Measurements from ENCODE around the gene BAZ2A. TPM values are rescaled to one million over a fixed set of nuclear protein-coding genes. Genes with fewer than 3 reads are reported as not detected.

The BAZ2A gene
- total RNA-seq = 91.4 and 97.7 TPM in 2 replicates
- 49.8 and 56.0 TPM in 2 replicates for polyA plus RNA-seq
- polyA plus RNA-seq (2011; cell fraction: cytosol; rRNA removed) = 46.7 and 47.7 TPM in 2 replicates
- polyA plus RNA-seq (2011; cell fraction: nucleus; rRNA removed) = 192 and 263 TPM in 2 replicates
- 47.3 and 50.3 TPM in 2 replicates for polyA plus RNA-seq (2012)
- polyA minus RNA-seq = 241 and 260 TPM in 2 replicates
- 43.2 TPM for polyA minus RNA-seq (2011; cell fraction: cytosol; rRNA and poly(A)+ RNA removed)
- polyA minus RNA-seq (2011; cell fraction: nucleus; rRNA and poly(A)+ RNA removed) = 147 and 206 TPM in 2 replicates
- Bru-seq, nascent RNA = percentile 78 among the genes with signal in this experiment
- percentile 95 among the genes with signal in this experiment for BruChase-seq, experiment 1, labeled RNA remaining after a 6-hour chase
- percentile 93 among the genes with signal in this experiment for BruChase-seq, experiment 2, labeled RNA remaining after a 2-hour chase
- long read RNA-seq, full-length matches to known transcripts = 1 of 26 reads
- long read RNA-seq, partial matches to known transcripts = 4 of 26 reads
- long read RNA-seq, other reads (novel, unspliced or antisense) = 21 of 26 reads

GRCh38 chr12:56630180-56630632 is at the start of gene BAZ2A:
Gene BAZ2A (minus strand): TSS chr12:56630326. CDS start chr12:56617530, 12,796 bp downstream.
- intact Hi-C loops (cut with micrococcal nuclease) = no loop called here
- dilution Hi-C loops (cut with MboI; ENCODE audit: extremely low pct_ligation_motif_present, low sequenced_read_pairs) = no loop called here
- CTCF ChIA-PET = no interaction called here

GRCh38 chr12:56678852-56679251 is 48.7 kb upstream of the BAZ2A start:
- Histone ChIP-seq H3K9me3 (replicated peaks; ENCODE audit: control insufficient read depth, insufficient read depth, low read length) (no peaks in the 10 kb centered on the region), H3K9ac (replicated peaks; ENCODE audit: extremely low read depth, insufficient read depth, low read length) (no peak overlapping the region), H3K27ac (ENCODE audit: insufficient read depth, low read depth, low read length) (no peak overlapping the region), H3K27me3 (ENCODE audit: control insufficient read depth in 2 of 2, insufficient read depth in 2 of 2, low read length in 2 of 2) (no peaks in the 10 kb centered on the region), H2AFZ (ENCODE audit: low read depth, low read length) (no peak overlapping the region), H4K20me1 (replicated peaks; ENCODE audit: control insufficient read depth, extremely low read depth, insufficient read depth, low read length) (peaks cover 6% of the 10 kb centered on the region), H3K4me1 (ENCODE audit: control insufficient read depth, extremely low read depth, insufficient read depth, low read length) (peaks cover 1% of the 10 kb centered on the region), H3K9me1 (replicated peaks; ENCODE audit: control insufficient read depth, extremely low read depth, insufficient read depth, low read length) (no peaks in the 10 kb centered on the region), H3K36me3 (ENCODE audit: control insufficient read depth in 2 of 2, extremely low read depth in 1 of 2, insufficient read depth in 2 of 2, low read length in 2 of 2) (peaks cover 3 to 4% of the 10 kb centered on the region in 2 experiments), H3K4me3 (replicated peaks in 1 of 3; ENCODE audit: insufficient read depth in 1 of 3, low read depth in 1 of 3, low read length in 3 of 3) (no peak overlapping the region), H3K79me2 (ENCODE audit: control insufficient read depth, insufficient read depth, low read length) (peaks cover 99% of the 10 kb centered on the region), H3K4me2 (ENCODE audit: insufficient read depth, low read length) (no peak overlapping the region)
- dilution Hi-C loops (cut with MboI; ENCODE audit: extremely low pct_ligation_motif_present, low sequenced_read_pairs) (no loop called here), intact Hi-C loops (cut with micrococcal nuclease) (no loop called here)
- DNase-seq (ENCODE audit: low read depth, low spot score) (no peak), FAIRE-seq (no peak)
- POLR2A ChIA-PET = no interaction called here
- TF ChIP-seq CTCF (IDR thresholded peaks at IDR 0.05; ENCODE audit: extremely low read depth in 1 of 2, insufficient read depth in 1 of 2, low read depth in 1 of 2, low read length in 2 of 2) (no peak), POLR2AphosphoS5 (IDR thresholded peaks at IDR 0.05; ENCODE audit: insufficient read depth, low read depth, low read length) (no peak), MYC (IDR thresholded peaks at IDR 0.05; ENCODE audit: low read depth, low read length) (no peak), FOS (IDR thresholded peaks at IDR 0.05; ENCODE audit: borderline replicate concordance, insufficient read depth, low read length) (no peak), EZH2 (IDR thresholded peaks at IDR 0.05; ENCODE audit: borderline replicate concordance, low read depth, low read length, severe bottlenecking) (no peak), MAX (IDR thresholded peaks at IDR 0.05; ENCODE audit: insufficient read depth, insufficient read length) (no peak), JUN (IDR thresholded peaks at IDR 0.05; ENCODE audit: borderline replicate concordance, insufficient read depth, insufficient read length, low read depth) (no peak), POLR2A (IDR thresholded peaks at IDR 0.05; ENCODE audit: low read depth, low read length) (no peak), GATA2 (IDR thresholded peaks at IDR 0.05; ENCODE audit: insufficient read depth, insufficient read length, low read depth, low read length) (no peak)
- no TSS peak for BruUV-seq (replicated peaks)
- CTCF ChIA-PET = no interaction called here

More at GRCh38 chr12:56630180-56630632, at the start of gene BAZ2A:
- peak; percentile 73 for DNase-seq (ENCODE audit: low read depth, low spot score)
- peak within 1 kb of the TSS; percentile 87 to 99 (median 89) for H3K4me3 ChIP-seq (replicated peaks in 1 of 3; ENCODE audit: insufficient read depth in 1 of 3, low read depth in 1 of 3, low read length in 3 of 3)
- H4K20me1 ChIP-seq (replicated peaks; ENCODE audit: control insufficient read depth, extremely low read depth, insufficient read depth, low read length) = no peaks in the 10 kb centered on the region
- H3K79me2 ChIP-seq (ENCODE audit: control insufficient read depth, insufficient read depth, low read length) = peaks cover 58% of the 10 kb centered on the region
- peak within 1 kb of the TSS; percentile 66 for H3K27ac ChIP-seq (ENCODE audit: insufficient read depth, low read depth, low read length)
- peak within 1 kb of the TSS; percentile 74 for H3K9ac ChIP-seq (replicated peaks; ENCODE audit: extremely low read depth, insufficient read depth, low read length)
- TF ChIP-seq MAX (IDR thresholded peaks at IDR 0.05; ENCODE audit: insufficient read depth, insufficient read length) = peak; percentile 16
- no peak for TF ChIP-seq MYC (IDR thresholded peaks at IDR 0.05; ENCODE audit: low read depth, low read length)
- peak; percentile 54 for TF ChIP-seq POLR2AphosphoS5 (IDR thresholded peaks at IDR 0.05; ENCODE audit: insufficient read depth, low read depth, low read length)
- peak; percentile 76 for FAIRE-seq
- H3K4me2 ChIP-seq (ENCODE audit: insufficient read depth, low read length) = peak within 1 kb of the TSS; percentile 91
- H3K9me3 ChIP-seq (replicated peaks; ENCODE audit: control insufficient read depth, insufficient read depth, low read length) = no peaks in the 10 kb centered on the region
- BruUV-seq (replicated peaks) = no TSS peak
- no peaks in the 10 kb centered on the region for H3K9me1 ChIP-seq (replicated peaks; ENCODE audit: control insufficient read depth, extremely low read depth, insufficient read depth, low read length)
- H2AFZ ChIP-seq (ENCODE audit: low read depth, low read length) = peak within 1 kb of the TSS; percentile 7
- H3K4me1 ChIP-seq (ENCODE audit: control insufficient read depth, extremely low read depth, insufficient read depth, low read length) = peaks cover 34% of the 10 kb centered on the region
- H3K27me3 ChIP-seq (ENCODE audit: control insufficient read depth in 2 of 2, insufficient read depth in 2 of 2, low read length in 2 of 2) = no peaks in the 10 kb centered on the region
- POLR2A ChIA-PET = no interaction called here
- H3K36me3 ChIP-seq (ENCODE audit: control insufficient read depth in 2 of 2, extremely low read depth in 1 of 2, insufficient read depth in 2 of 2, low read length in 2 of 2) = peaks cover 0 to 1% of the 10 kb centered on the region in 2 experiments
